WERI-Rb-1 (cell line): Measurements from ENCODE around the gene PIM2.

ENCODE experiments used
- DNase-seq: peaks from one replicate; pipeline ENCODE4 v3.0.0-alpha.2; 2020
- H3K27ac ChIP-seq: fragments of 250-450 bp; sonication (Bioruptor Pico); 2 replicates; pipeline ENCODE4 v1.5.1; 2020; ENCODE audit warnings: mild to moderate bottlenecking, moderate library complexity
- H3K27me3 ChIP-seq: fragments of 250-450 bp; sonication (Bioruptor Pico); 2 replicates; pipeline ENCODE4 v1.5.1; 2021; ENCODE audit warnings: mild to moderate bottlenecking, low read depth, moderate library complexity; ENCODE audit not compliant: insufficient read depth, severe bottlenecking
- H3K36me3 ChIP-seq: fragments of 250-450 bp; sonication (Bioruptor Pico); 2 replicates; pipeline ENCODE4 v1.5.1; 2020; ENCODE audit warnings: mild to moderate bottlenecking, moderate library complexity
- H3K4me3 ChIP-seq: 2 replicates; pipeline ENCODE4 v1.5.1; 2011; ENCODE audit warnings: low read depth, mild to moderate bottlenecking, control low read depth, low read length
- H3K9me3 ChIP-seq: fragments of 250-450 bp; sonication (Bioruptor Pico); 2 replicates; pipeline ENCODE4 v1.5.1; 2021; ENCODE audit warnings: mild to moderate bottlenecking, moderate library complexity; ENCODE audit not compliant: severe bottlenecking
- TF ChIP-seq, protein P1 (sequence below): IDR thresholded peaks from 2 replicates; pipeline ENCODE4 v1.5.1; 2011; ENCODE audit warnings: low read depth, mild to moderate bottlenecking, control low read depth, inconsistent platforms, low read length

Gene PIM2

DNA sequence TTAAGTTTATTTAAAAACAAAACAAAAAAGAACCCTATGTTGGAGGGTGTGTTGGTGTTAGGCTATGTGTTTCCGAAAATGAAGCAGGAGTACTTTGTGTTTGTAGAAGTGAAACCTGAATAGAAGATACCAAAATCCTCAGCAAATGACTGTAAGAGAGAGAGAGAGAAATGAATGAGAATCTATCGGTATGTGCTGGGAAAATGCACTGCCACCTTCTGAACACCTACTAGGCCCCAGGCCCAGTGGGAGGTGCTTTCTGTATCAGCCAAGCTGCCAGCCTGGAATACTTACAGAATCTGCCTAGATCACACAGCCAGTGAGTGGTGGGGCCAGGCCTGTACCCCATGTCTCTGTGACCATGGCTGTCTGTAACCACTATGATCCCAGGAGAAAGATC lies 14.9 kb upstream of the PIM2 start:
- TF ChIP-seq, protein P1, sequence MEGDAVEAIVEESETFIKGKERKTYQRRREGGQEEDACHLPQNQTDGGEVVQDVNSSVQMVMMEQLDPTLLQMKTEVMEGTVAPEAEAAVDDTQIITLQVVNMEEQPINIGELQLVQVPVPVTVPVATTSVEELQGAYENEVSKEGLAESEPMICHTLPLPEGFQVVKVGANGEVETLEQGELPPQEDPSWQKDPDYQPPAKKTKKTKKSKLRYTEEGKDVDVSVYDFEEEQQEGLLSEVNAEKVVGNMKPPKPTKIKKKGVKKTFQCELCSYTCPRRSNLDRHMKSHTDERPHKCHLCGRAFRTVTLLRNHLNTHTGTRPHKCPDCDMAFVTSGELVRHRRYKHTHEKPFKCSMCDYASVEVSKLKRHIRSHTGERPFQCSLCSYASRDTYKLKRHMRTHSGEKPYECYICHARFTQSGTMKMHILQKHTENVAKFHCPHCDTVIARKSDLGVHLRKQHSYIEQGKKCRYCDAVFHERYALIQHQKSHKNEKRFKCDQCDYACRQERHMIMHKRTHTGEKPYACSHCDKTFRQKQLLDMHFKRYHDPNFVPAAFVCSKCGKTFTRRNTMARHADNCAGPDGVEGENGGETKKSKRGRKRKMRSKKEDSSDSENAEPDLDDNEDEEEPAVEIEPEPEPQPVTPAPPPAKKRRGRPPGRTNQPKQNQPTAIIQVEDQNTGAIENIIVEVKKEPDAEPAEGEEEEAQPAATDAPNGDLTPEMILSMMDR, result no peak
- peaks cover 14% of the 10 kb centered on the region for H3K36me3 ChIP-seq
- DNase-seq, result no peak
- H3K27ac ChIP-seq, result no peak overlapping the region
- H3K4me3 ChIP-seq, result no peak overlapping the region
- no peaks in the 10 kb centered on the region for H3K27me3 ChIP-seq
- H3K9me3 ChIP-seq, result no peaks in the 10 kb centered on the region

DNA sequence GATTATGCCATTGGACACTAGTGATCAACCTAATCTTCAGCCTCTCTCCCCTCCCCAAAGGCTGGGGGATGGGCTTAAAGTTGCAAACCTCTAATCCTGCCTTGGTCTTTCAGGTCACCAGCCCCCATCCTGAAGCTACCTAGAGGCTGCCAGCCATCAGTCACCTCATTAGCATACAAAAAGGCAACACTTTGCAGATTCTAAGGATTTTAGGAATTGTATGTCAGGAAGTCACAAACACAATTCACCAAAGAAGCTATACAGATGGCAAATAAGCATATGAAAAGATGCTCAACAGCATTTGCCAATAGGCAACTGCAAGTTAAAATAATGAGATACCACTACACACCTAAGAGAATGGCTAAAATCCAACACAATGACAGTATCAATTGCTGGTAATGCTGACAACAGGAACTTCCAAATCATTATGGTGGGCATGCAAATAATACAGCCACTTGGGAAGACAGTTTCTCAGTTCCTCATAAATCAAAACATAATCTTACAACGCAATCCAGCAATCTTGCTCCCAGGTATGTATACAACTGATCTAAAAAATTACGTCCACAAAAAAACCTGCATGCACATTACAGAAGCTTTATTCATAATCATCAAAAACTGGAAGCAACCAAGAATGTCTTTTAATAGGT lies 9.0 kb upstream of the PIM2 start:
- Histone ChIP-seq H3K4me3 (no peak overlapping the region), H3K27ac (peak overlapping the region; percentile 49), H3K9me3 (no peaks in the 10 kb centered on the region), H3K27me3 (no peaks in the 10 kb centered on the region), H3K36me3 (peaks cover 10% of the 10 kb centered on the region)
- peak; percentile 43 for DNase-seq
- TF ChIP-seq, protein P1, result no peak

DNA sequence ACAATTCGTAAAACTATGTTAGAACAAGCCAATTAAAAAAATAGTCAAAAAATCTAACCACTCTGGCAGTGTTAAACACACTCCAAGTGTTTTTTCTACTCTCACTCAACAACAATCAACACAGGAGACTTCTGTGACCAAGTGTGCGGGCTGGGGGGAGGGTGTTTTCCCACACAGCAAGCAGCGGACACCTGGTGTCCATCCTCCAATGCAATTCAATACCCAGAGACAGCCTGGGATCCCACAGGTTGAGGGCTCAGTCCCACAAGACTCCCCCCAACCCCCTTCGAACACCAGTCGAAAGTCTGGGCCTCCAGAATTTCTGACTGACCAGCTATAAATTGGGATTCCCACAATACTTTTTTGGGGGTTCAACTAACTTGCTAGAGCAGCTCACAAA lies 8.3 kb upstream of the PIM2 start:
- H3K4me3 ChIP-seq, result no peak overlapping the region
- no peaks in the 10 kb centered on the region for H3K9me3 ChIP-seq
- peak; percentile 17 for DNase-seq
- TF ChIP-seq, protein P1, result no peak
- peaks cover 10% of the 10 kb centered on the region for H3K36me3 ChIP-seq
- no peaks in the 10 kb centered on the region for H3K27me3 ChIP-seq
- peak overlapping the region; percentile 49 for H3K27ac ChIP-seq

DNA sequence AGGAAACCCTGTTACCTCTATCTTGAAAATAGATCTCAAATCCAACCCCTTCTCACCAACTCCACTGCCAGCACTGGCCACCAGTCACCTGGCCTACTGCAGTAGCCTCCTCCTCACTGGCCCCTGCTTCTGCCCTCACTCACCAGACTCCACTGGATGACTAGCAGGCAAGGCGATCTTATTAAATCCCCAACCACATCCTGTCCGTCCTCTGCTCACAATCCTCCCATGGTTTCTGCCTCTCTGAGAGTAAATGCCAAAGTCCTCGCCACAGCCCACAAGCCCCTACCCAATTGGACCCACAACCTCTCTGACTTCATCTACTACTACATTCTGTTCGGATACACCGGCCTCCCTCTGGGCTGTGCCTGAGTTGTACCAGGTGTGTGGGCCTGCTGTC lies 5.4 kb upstream of the PIM2 start:
- TF ChIP-seq, protein P1, result no peak
- no peaks in the 10 kb centered on the region for H3K27me3 ChIP-seq
- no peak overlapping the region for H3K4me3 ChIP-seq
- DNase-seq, result no peak
- H3K27ac ChIP-seq, result no peak overlapping the region
- H3K36me3 ChIP-seq, result peaks cover 5% of the 10 kb centered on the region
- H3K9me3 ChIP-seq, result no peaks in the 10 kb centered on the region

DNA sequence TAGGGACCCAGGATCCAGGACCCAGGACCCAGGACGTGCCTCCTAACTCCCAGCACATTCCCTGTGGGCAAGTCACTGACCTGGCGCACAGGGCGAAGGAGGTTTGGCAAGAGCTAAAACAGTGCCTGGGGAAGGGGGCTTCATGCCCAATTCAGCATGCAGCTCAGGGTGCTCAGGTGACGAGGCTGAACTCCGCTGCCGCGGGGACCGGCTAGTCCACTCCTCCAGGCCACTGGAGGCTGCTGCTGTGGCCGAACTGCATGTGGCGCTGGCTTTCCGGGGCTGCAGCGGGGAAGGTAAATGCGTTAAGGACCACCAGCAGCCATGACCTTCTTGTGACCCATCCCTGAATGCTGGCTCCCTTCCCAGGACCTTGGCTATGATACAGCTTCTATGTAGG lies 4.9 kb upstream of the PIM2 start:
- Histone ChIP-seq H3K27me3 (no peaks in the 10 kb centered on the region), H3K36me3 (peaks cover 5% of the 10 kb centered on the region), H3K9me3 (peaks cover under 1% of the 10 kb centered on the region), H3K4me3 (no peak overlapping the region), H3K27ac (no peak overlapping the region)
- DNase-seq, result no peak
- TF ChIP-seq, protein P1, result no peak

DNA sequence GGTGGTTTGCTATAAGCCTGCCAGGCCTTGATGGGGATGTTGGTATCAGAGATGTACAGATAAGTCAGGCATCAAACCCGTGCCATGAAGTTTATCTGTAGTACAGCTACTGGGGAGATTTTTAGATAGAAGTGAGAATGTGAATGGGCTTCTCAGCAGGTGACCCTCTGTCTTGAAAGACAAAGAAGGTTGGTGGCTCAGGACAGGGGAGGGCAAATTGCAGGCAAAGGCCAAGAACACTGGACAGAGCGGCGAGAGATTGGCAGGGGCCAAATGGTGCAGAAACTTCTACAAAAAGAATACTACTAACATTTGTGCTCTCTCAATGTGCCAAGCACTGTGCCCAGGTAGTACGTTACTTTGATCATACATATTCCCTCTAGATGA lies 1.9 kb upstream of the PIM2 start:
- H3K27ac ChIP-seq, result no peak overlapping the region
- no peak for DNase-seq
- H3K27me3 ChIP-seq, result no peaks in the 10 kb centered on the region
- H3K9me3 ChIP-seq, result peaks cover 10% of the 10 kb centered on the region
- peaks cover 5% of the 10 kb centered on the region for H3K36me3 ChIP-seq
- no peak overlapping the region for H3K4me3 ChIP-seq
- TF ChIP-seq, protein P1, result no peak
